ENCODE measurements around the gene BCL2.

Gene BCL2

DNA sequence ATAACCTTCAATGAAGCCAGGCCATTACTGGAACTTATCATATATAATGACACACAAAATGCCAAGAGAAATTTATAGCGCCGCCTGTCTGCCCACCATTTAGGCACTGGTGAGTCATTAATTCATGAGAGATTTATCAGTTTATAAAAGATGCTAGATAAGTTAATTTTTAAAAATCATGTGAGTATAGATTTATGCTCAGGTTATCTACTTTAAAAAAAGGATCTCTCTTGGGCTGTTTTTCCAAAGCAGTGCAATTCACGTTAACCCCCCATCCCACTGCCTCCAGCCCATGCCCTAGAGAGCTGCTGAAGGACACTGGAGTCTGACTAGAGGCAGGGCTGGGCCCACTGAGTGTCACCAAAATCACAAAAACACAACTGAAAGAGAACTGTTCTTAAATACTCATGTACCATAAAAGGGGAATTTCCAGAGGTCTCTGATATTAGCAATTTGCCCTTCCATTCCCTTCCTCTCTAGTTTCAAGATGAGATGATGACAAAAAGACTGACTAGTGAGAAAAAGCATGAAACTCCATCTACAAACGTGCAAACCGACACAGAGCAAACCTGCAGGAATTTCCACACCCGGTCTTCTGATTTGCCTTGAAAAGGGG, 160.8 kb downstream of the BCL2 start:
- DNase-seq (ENCODE audit: extremely low read depth, insufficient read length): peak; percentile 75
- Histone ChIP-seq H3K4me3 (replicated peaks; ENCODE audit: low read depth, low read length) (peak overlapping the region; percentile 54), H3K27me3 (replicated peaks; ENCODE audit: control insufficient read depth, insufficient read depth, low read length) (no peaks in the 10 kb centered on the region), H3K36me3 (ENCODE audit: control insufficient read depth, insufficient read depth, low read length) (no peaks in the 10 kb centered on the region)
- TF ChIP-seq, protein P1, sequence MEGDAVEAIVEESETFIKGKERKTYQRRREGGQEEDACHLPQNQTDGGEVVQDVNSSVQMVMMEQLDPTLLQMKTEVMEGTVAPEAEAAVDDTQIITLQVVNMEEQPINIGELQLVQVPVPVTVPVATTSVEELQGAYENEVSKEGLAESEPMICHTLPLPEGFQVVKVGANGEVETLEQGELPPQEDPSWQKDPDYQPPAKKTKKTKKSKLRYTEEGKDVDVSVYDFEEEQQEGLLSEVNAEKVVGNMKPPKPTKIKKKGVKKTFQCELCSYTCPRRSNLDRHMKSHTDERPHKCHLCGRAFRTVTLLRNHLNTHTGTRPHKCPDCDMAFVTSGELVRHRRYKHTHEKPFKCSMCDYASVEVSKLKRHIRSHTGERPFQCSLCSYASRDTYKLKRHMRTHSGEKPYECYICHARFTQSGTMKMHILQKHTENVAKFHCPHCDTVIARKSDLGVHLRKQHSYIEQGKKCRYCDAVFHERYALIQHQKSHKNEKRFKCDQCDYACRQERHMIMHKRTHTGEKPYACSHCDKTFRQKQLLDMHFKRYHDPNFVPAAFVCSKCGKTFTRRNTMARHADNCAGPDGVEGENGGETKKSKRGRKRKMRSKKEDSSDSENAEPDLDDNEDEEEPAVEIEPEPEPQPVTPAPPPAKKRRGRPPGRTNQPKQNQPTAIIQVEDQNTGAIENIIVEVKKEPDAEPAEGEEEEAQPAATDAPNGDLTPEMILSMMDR (IDR thresholded peaks at IDR 0.05; ENCODE audit: insufficient read depth, low read length, poor library complexity, severe bottlenecking): peak; percentile 29

GRCh38 chr18:63158012-63158631, 161.4 kb downstream of the BCL2 start:
- Histone ChIP-seq H3K4me3 (replicated peaks; ENCODE audit: low read depth, low read length) (peak overlapping the region; percentile 54), H3K36me3 (ENCODE audit: control insufficient read depth, insufficient read depth, low read length) (no peaks in the 10 kb centered on the region), H3K27me3 (replicated peaks; ENCODE audit: control insufficient read depth, insufficient read depth, low read length) (no peaks in the 10 kb centered on the region)
- DNase-seq (ENCODE audit: extremely low read depth, insufficient read length): peak; percentile 53
- TF ChIP-seq, protein P1 (IDR thresholded peaks at IDR 0.05; ENCODE audit: insufficient read depth, low read length, poor library complexity, severe bottlenecking): no peak

DNA sequence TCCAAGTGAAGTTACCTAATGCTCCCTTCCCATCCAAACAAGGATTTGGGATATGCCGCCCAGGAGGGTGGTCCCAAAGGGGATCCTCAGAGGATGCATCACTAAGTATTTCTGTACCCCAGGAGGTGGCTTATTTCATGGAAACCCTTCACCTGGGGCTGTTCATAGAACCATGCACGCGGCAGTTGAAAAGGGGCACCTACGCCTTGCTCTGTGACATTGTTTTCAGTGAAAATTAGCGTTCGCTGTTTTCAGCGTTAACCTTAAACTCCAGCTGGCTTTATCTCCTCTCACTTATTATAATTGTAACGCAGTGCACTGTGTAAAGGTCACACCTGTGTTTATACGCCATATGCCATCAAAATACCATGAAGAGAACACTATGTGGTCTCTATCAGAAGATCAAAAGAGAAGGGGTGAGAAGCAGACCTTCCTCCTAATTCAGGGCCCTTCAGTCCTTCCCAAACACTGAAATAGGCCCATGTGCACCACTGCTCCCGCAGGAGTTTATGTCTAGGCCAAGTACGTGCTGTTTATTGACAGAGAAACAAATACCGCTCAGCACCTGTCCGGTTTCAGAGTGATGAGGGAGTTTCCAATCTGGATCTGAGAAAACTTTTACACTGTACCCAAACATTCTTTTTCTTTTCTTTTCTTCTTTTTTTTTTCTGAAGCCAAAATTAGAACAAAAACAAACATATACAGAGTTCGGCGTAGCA, 162.1 kb downstream of the BCL2 start:
- no peaks in the 10 kb centered on the region for H3K36me3 ChIP-seq (ENCODE audit: control insufficient read depth, insufficient read depth, low read length)
- DNase-seq (ENCODE audit: extremely low read depth, insufficient read length): peak; percentile 75
- TF ChIP-seq, protein P1 (IDR thresholded peaks at IDR 0.05; ENCODE audit: insufficient read depth, low read length, poor library complexity, severe bottlenecking): no peak
- no peaks in the 10 kb centered on the region for H3K27me3 ChIP-seq (replicated peaks; ENCODE audit: control insufficient read depth, insufficient read depth, low read length)
- peak overlapping the region; percentile 54 for H3K4me3 ChIP-seq (replicated peaks; ENCODE audit: low read depth, low read length)

- DNase-seq (ENCODE audit: extremely low read depth, insufficient read length): no peak
- H3K4me3 ChIP-seq (replicated peaks; ENCODE audit: low read depth, low read length): peak overlapping the region; percentile 54
- H3K27me3 ChIP-seq (replicated peaks; ENCODE audit: control insufficient read depth, insufficient read depth, low read length): no peaks in the 10 kb centered on the region
- TF ChIP-seq, protein P1 (IDR thresholded peaks at IDR 0.05; ENCODE audit: insufficient read depth, low read length, poor library complexity, severe bottlenecking): no peak
- no peaks in the 10 kb centered on the region for H3K36me3 ChIP-seq (ENCODE audit: control insufficient read depth, insufficient read depth, low read length)
These were observed 163.4 kb downstream of the BCL2 start for GRCh38 chr18:63155910-63156773.

DNA sequence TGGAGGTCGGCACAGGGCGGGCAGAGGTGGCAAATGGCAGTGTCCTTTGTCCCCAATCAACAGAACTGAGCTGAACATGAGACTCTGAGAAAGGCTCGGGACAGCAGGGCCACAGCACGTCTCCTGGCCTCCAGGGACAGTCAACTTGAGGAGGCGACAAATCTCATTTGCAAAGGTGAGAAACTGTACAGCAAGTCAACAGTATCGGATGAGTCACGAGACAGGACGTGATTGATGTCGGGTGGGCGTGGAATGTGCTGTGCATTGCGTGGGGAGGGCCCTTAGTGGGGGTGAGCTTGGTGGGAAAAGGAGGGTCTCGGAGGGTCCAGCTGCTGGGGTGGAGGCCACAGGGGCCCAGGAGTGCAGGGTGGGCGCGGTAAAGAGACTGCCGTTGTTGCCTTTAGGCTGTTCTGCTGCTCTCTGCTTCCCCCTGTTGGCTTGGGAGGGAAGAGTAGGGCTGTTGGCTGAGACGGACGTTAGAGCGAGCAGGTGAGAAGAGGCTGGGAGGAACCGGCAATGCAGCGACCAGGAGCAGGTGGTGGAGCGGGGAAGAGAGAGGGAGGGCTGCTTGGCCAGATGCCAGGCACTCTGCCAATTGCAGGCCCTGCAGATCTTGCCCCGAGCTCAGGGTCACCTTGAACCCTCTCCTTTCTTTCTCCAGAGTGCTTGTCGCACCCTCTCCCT, 164.3 kb downstream of the BCL2 start:
- TF ChIP-seq, protein P1 (IDR thresholded peaks at IDR 0.05; ENCODE audit: insufficient read depth, low read length, poor library complexity, severe bottlenecking): peak; percentile 95
- peak; percentile 88 for DNase-seq (ENCODE audit: extremely low read depth, insufficient read length)
- no peaks in the 10 kb centered on the region for H3K27me3 ChIP-seq (replicated peaks; ENCODE audit: control insufficient read depth, insufficient read depth, low read length)
- H3K4me3 ChIP-seq (replicated peaks; ENCODE audit: low read depth, low read length): peak overlapping the region; percentile 54
- H3K36me3 ChIP-seq (ENCODE audit: control insufficient read depth, insufficient read depth, low read length): no peaks in the 10 kb centered on the region

Measured in GM06990 (cell line).